ENCODE results near the gene PCBP4.
"Not testable (repeated sequence)": the region's sequence is repeated elsewhere in the genome, so short reads cannot be mapped to it uniquely, and the experiment has no call there.

Gene PCBP4

DNA sequence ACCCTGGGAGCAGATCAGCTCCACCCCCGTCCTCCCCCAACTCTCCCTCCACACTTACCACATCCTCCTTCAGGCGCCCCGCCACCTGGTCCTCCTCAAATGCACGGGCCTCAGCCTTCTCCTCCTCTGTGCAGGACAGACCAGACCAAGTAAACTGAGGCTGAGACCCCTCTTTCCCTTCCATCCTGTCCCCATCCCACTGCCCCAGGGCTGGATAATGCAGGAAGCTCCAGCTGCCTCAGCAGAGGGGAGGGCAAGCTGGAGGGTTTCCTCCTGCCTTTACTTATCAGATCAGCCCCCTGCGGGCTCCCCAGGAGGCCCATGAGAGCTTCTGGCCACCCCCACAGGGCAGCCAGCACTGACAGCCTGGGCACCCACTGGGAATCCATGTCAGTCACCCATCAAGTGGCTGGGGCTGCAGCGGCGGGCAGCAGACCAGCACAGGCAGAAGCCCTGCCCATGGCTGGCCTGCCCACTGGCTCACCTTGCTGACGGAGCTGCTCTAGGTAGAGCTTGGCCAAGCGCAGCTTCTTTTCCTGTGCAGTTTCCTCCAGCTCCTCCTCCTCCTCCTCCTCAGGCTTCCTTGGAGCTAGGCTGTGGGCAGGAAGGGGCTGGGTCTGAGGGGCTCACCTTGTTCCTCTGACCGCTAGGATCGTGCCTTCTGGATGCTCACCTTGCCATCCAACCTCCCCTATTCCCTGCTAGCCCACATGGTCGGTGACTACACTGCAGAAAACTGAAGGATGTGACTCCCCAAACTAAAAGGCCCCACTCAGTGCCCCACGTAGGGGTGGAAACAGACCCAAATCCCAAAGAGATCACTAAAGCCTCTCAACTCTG is 29.4 kb downstream of the PCBP4 start:
- DNase-seq: no peak

DNA sequence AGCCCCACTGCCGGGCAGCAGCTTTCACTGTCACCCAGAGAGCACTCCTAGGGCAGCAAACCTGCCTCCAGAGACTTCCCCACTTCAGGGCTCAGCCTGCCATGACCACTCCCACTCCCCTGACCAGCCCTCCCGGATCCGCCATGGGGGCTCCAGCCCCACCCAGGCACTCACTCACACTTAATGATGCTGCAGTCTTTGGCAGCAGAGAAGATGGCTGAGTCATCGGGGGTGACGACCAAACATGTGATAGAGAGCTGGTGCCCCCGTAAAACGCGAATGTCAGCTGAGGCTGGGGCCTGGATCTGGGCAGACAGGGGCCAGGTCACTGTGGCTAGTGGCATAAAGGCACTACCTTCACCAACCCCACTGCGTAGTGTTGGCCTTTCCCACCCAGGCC is 30.2 kb downstream of the PCBP4 start:
- DNase-seq: no peak

DNA sequence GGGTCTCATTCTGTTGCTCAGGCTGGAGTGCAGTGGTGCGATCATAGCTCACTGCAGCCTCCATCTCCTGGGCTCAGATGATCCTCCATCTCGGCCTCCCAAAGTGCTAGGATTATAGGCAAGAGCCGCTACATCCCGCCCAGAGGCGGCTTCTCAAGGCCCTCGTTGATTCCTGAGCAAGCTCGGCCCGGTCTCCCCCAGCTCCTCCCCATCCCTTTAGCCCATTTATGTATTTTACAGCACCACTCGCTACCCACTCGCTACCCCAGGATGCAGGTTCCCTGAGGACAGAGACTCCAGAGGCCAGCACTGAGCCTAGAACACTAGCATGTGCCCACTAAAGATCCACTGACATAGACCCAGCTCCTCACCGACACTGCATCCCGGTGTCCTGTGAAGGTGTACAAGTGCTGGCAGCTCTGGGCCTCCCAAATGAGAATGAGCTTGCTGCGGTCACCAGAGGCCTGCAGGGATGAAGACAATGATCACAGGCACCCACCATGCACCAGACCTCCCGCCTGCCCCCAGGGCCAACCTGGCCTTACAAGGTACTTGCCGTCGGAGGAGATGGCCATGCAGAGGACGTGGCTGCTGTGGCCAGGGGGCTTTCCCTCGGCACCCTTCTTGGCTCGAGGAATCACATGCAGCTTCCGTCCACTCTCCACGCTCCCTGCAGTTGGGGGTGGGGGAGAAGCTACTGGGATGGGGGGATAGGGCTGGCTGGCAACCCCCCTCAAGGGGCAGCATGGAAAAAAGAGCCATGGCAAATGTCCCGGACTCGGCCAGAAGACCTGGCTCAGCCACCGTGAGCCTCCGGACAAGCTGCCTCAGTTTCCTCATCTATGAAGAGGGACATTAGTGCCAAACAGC is 31.1 kb downstream of the PCBP4 start:
- no peak for DNase-seq

DNA sequence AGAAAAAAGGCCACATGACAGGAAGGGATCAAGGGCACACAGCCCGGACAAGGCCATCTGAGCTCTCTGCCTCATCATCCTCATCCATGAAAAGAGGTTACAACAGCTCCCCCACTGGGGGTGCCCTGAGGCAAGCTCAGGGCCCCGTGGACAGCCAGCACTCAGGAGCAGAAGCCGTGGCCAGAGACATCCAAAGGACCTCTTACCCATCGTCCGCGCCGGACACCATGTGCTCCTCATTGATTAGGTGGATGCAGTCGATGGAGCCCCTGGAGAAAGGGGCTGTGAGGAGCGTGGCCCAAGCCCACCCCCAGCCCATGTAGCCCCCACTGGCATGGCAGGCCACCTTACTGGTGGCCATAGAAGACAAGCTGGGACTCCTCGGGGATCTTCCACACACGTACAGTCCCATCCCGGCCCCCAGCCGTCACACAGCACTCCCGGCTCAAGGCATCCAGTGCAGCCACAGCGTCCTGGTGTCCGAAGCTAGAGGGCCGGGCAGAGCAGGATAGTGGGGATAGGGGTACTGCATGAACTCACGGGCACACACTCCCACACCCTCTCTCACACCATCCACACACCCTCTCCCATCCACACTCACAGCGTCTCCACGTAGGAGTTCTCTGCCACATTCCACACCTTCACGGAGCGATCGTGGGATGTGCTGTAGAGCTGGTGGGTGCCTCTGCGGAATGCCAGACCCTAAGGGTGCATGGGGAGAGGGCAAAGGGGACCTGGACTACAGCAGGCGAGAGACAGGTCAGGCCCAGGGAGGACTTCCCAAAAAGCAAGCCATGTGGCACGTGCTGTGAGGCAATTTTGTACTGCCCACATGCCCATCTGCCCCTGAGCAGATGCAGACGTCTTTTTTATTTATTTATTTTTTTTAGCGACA is 32.0 kb downstream of the PCBP4 start:
- no peak for DNase-seq

DNA sequence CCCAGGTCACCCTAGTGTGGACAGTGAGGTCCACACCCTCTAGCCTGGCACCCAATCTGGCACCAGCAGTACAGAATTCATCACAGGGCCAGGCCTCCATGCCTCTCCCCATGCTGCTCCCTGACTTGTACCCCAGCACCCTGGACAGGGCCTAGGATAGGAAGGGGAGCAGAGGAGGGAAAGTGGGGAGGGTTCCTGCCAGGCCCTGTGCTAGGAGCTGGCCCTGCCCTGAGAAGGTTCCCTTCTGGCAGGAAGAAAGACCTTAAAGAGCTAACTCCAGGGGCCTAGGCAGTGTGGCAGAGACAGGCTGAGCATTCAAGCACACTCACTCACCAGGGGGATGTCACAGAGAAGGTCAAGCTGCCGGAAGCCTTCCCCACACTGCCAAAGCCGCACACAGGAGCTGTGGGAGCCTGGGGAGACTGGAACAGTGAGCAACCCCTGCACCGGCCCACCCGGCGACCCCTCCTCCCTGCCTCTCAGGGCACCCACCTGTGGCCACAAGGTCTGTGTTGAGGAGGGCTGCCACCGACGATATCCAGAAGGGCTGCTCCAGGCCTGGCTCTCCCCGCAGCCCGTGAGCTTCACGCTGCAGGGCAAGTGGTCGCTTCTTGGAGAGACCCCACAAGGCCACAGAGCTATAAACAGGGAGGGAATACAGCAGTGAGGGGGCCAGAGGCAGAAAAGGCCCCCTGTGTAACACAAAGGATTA is 33.0 kb downstream of the PCBP4 start:
- no peak for DNase-seq

DNA sequence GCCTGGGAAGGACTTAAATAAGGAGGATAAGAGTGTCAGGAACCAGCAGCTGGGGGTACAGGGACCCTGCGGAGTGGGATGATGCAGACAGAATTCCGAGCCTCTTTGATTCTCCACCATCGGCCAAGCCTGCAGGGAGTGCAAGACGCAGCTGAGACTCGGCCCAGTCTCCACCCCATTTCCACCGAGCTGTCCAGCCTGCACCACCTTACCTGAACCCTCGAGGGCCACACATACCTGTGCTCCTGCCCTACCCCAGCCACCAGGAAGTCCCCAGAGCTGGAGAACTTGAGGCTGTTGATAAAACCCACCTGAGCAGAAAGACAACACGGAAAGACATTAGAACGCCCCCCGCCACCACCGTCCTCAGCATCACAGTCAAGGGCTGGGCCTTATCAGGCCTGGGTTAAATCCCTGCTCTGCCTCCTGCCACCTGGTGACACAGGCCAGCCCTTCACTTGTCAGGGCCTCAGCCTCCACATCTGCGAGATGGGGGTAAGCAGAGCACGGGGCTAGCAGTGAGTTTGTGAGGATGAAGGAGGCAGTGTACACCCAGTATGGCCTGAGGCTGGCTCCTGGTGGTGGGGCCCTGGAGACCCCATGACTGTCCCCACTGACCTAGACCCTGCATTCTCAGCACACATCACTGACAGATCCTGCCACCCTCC is 33.6 kb downstream of the PCBP4 start:
- DNase-seq: no peak

DNA sequence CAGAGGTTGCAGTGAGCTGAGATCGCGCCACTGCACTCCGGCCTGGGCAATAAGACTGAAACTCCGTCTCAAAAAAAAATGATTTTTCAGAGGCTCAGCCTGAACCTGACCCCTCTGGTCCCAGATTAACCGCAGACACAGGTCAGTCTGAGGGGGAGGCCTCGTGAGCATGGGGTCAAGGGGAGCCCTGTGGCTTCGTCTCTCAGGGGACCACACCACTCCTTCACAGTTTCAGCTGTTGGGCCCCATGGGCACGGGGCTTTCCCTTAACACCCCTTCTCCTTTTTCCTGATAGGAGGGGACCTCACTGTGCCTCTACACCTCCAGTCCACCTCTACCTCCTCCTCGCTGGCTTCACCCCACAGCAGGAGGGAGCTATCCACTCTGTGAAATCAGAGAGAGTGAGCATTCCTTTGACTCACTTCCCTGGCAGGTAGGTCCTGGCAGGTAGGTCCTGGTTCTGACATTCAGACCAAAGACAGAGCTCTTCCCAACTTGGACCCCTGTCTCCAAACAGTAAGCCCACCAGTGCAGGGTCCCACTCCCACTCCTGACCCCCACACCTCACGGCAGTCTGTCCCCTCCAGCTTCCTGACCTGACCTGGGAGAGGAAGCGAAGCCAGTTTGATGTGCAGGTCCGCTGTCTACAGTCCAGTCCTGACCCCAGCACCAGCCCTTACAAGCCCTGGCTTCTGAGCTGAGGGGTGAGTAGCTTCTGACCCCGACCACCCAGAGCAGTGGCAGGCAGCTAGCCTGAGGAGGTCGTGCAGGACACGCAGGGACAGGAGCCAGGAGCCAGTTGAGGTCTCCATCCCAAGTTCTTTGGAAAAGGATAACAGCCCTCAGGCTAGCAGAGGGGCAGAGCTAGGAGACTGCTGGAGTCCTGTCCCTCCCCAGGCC is 34.5 kb downstream of the PCBP4 start:
- DNase-seq: no peak

DNA sequence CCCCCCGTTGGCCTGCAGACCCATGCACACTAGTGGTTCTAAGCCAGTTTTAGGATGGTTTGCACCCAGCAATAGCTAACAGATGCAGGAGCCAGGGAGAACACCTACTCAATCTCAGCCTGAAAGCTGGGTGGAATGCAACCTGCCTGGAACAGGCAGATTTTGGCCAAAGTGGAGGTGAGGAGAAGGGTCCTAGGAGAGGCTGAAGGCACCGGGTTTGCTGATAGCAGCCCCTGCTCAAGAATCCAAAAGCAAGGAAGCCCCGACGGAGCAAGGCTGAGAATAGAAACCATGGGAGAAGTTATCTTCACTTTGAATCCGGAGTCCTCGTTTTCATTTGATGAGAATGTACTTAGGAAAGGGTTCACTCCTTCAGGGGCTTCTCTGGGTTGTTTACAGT is 35.5 kb downstream of the PCBP4 start:
- DNase-seq: no peak

DNA sequence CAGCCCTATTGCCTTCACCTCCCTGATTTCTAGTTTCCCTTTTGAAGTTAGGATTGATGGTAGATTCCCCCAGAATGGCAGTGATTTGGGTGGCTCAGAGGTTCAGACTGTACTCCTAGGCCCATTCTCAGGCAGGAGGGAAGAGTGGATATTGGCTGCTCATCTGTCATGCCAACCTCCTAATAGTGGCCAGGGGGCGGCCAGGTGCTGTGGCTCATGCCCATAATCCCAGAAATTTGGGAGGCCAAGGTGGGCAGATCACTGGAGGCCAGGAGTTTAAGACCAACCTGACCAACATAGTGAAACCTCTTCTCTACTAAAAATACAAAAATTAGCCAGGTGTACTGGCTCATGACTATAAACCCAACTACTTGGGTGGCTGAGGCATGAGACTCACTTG is 36.8 kb downstream of the PCBP4 start:
- no peak for DNase-seq

DNA sequence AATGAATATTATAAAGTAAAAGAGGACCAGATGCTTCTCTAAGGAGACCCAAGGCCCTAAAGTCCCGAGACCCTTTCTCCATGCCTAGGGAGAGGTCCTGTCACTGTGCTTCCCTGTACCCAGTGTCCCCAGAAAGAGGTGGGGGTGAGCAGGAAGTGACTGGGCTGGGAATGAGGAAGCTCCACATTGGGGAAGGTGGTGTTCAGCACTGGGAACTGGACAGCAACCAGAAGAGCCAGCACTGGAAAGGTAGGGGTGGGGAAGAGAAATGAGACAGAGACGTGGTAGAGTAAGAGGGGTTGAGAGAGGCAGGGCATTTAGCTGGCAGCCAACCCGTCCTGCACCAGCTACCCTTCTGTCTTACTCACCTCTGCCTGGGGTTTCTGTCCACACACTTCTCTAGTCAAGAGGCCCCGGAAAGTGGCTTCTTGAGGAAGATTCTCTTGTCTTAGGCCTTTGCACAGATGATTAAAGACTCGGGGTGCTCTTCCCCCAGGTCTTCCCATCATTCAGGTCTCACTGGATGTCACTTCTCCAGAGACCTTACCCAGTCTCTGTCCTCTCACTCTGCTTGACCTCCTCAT is 37.7 kb downstream of the PCBP4 start:
- no peak for DNase-seq

DNA sequence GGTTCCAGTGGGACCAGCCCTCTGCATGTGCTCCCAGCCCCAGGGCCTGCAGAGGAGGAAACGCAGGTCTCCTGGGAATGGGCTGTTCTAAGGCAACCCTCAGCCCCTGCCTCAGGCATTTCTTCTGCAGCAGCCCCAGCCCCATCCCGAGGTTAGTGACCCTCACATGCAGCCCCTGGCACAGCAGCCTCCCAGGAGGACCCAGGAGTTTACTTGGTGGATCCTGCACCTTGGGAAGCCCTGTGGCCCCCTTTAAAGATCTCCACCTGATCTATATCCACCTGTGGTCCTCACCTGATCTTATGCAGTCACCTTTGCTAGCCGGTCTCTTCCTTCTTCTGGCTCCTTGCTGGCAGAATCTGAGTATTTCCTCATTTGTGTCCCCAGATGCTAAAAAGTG is 38.3 kb downstream of the PCBP4 start:
- DNase-seq: not testable (repeated sequence)

DNA sequence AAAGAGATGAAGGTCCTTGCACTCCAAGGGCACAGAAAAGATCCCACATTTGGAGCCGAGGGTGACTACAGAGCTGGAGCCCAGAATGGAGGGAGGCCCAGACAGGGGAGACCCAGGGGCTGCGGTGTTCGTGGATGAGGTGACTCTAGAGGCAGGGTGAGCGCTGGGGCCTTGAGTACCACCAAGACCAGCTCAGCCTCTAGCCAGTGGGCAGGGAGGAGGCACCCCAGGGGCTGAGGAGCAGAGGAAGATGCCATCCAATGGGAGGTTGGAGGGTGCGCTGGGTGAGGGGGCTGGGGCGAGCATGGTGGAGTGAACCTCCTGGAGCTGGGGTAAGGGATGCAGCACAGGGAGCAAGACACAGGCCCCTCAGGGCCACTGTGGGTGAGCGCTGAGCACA is 38.8 kb downstream of the PCBP4 start:
- no peak for DNase-seq

DNA sequence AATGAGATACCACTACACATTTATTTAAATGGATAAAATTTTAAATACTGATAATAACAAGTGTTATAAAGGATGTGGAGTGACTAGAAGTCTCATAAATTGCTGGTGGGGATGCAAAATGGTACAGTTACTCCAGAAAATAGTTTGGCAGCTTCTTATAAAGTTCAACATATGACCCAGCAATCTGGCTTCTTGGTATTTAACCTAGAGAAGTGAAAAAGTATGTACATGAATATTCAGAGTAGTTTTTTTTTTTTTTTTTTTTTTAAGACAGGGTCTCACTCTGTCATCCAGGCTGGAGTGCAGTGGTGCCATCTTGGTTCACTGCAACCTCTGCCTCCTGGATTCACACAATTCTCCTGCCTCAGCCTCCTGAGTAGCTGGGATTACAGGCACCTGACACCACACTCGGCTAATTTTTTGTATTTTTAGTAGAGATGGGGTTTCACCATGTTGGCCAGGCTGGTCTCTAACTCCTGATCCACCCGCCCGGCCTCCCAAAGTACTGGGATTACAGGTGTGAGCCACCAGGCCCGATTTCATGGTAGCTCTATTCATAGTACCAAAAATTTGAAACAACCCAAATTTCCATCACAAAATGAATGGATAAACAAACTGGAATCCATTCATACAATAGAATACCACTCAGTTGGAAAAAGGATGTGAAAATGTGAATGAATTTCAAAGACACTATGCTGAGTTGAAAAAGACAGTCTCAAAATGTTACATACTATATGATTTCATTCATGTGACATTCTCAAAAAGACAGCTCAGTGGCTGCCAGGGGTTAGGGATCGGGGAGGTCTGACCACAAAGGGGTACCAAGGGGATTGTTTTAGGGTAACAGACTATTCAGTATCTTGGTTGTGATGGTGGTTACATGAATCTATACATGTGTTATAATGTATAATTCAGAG is 39.9 kb downstream of the PCBP4 start:
- DNase-seq: no peak

DNA sequence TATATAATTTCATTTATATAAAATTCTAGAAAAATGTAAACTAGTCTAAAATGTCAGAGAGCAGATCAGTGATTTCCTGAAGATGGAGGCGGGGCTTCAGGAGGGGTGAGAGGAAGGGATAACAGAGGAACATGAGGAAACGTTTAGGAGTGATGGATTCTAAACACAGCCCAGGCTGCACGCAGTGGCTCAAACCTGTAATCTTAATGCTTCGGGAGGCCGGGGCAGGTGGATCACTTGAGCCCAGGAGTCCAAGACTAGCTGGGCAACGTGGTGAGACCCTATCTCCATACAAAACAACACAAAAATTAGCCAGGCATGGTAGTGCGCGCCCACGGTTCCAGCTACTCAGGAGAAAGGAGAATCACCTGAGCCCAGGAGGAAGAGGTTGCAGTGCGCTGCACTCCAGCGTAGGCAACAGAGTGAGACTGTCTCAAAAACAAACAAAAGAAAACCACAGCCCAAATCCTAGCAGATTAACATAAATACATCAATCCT is 46.1 kb downstream of the PCBP4 start:
- no peak for DNase-seq

DNA sequence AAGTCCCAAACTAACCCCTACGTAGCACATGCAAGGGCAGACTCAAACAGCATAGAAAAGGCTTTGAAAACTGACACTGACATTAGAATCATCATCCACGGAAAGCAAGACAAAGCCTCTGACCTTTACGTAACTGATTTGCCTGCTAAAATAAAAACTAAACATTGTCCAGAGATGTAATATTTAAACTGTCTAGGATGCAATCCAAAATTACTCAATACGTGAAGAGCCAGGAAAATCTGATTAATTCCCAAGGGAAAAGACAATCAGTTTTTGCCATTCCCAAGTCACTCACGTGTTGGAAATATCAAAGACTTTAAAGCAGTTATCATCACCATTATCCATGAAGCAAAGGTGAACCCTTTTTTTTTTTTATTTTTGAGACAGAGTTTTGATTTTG is 50.8 kb downstream of the PCBP4 start:
- DNase-seq: no peak

DNA sequence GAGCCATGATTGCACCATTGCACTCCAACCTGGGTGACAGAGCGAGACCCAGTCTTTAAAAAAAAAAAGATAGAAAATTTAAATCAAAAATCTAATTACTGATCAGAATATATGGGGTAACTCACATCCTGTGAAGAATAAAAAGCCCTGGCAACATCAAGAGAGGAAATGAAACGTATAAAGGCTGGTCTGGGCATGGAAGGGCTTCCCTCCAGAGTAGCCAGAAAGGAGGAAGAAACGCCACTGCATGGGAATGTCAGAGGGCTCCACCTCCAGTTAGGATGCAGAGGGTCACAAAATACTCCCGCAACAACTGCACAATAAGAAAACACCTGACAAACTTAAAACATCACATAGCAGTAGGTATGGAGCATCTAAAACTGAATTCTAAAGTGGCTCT is 59.2 kb downstream of the PCBP4 start:
- DNase-seq: no peak

Data from bone marrow (tissue), 2 donors.